PFSK-1 (cell line): ENCODE data around the gene PIGB.

Experiments used
- FOXP2 ChIP-seq: optimal IDR thresholded peaks from 2 replicates; pipeline ENCODE3; 2011; ENCODE audit warnings: borderline replicate concordance, control low read depth, inconsistent platforms; ENCODE audit not compliant: insufficient read depth; ENCODE audit errors: extremely low read length, extremely low read depth
- POLR2AphosphoS5 ChIP-seq: IDR thresholded peaks from 2 replicates; pipeline ENCODE4 v1.6.1; 2012; ENCODE audit warnings: low read depth, mild to moderate bottlenecking, control low read depth, low read length, moderate library complexity
- SIN3A ChIP-seq: IDR thresholded peaks from 2 replicates; pipeline ENCODE4 v1.6.1; 2012; ENCODE audit warnings: mild to moderate bottlenecking, low read length, moderate library complexity, borderline replicate concordance; ENCODE audit not compliant: insufficient read depth
- TAF1 ChIP-seq: IDR thresholded peaks from 2 replicates; pipeline ENCODE4 v1.6.1; 2012; ENCODE audit warnings: low read length, control low read depth, borderline replicate concordance; ENCODE audit not compliant: insufficient read depth
- TF ChIP-seq, protein P1 (sequence below), 2 experiments: IDR thresholded peaks; 2 replicates each; pipeline versions ENCODE4 v1.6.1 to v1.8.0; 2011 to 2012; ENCODE audit warnings: low read depth in 2 of 2, low read length in 2 of 2, control low read depth in 1 of 2, inconsistent platforms in 1 of 2, mild to moderate bottlenecking in 1 of 2, moderate library complexity in 1 of 2; ENCODE audit not compliant: insufficient read depth in 1 of 2

The PIGB gene

GRCh38 chr15:55403531-55403930, 84.5 kb downstream of the PIGB start:
- no peak for TF ChIP-seq FOXP2
- no peak for TF ChIP-seq SIN3A
- TF ChIP-seq POLR2AphosphoS5 = no peak
- TF ChIP-seq, protein P1, sequence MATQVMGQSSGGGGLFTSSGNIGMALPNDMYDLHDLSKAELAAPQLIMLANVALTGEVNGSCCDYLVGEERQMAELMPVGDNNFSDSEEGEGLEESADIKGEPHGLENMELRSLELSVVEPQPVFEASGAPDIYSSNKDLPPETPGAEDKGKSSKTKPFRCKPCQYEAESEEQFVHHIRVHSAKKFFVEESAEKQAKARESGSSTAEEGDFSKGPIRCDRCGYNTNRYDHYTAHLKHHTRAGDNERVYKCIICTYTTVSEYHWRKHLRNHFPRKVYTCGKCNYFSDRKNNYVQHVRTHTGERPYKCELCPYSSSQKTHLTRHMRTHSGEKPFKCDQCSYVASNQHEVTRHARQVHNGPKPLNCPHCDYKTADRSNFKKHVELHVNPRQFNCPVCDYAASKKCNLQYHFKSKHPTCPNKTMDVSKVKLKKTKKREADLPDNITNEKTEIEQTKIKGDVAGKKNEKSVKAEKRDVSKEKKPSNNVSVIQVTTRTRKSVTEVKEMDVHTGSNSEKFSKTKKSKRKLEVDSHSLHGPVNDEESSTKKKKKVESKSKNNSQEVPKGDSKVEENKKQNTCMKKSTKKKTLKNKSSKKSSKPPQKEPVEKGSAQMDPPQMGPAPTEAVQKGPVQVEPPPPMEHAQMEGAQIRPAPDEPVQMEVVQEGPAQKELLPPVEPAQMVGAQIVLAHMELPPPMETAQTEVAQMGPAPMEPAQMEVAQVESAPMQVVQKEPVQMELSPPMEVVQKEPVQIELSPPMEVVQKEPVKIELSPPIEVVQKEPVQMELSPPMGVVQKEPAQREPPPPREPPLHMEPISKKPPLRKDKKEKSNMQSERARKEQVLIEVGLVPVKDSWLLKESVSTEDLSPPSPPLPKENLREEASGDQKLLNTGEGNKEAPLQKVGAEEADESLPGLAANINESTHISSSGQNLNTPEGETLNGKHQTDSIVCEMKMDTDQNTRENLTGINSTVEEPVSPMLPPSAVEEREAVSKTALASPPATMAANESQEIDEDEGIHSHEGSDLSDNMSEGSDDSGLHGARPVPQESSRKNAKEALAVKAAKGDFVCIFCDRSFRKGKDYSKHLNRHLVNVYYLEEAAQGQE (IDR thresholded peaks at IDR 0.05; ENCODE audit: insufficient read depth in 1 of 2, low read depth in 2 of 2, low read length in 2 of 2) = no peak
- no peak for TF ChIP-seq TAF1
